GM18499 (cell line): ENCODE data around the gene ALOX12.
"Not testable (repeated sequence)": the region's sequence is repeated elsewhere in the genome, so short reads cannot be mapped to it uniquely, and the experiment has no call there.

Experiments used
- ATAC-seq: cut with Tn5 transposase; IDR thresholded peaks from one replicate; pipeline ENCODE4 v1.9.1; 2021; ENCODE audit warnings: moderate number of reproducible peaks; ENCODE audit not compliant: insufficient read depth, unreplicated experiment

Gene ALOX12

GRCh38 chr17:6995500-6996255 lies at the start of gene ALOX12:
ALOX12 (plus strand) TSS chr17:6996049; CDS start chr17:6996118, 69 bp downstream.
- no peak for ATAC-seq

- ATAC-seq: no peak
These were observed 48.1 kb upstream of the ALOX12 start for GRCh38 chr17:6947745-6948144.

GRCh38 chr17:6948562-6948961 lies 47.3 kb upstream of the ALOX12 start:
- no peak for ATAC-seq

- no peak for ATAC-seq
These were observed 46.9 kb upstream of the ALOX12 start for GRCh38 chr17:6948976-6949375.

GRCh38 chr17:6950938-6951337 lies 44.9 kb upstream of the ALOX12 start:
- not testable (repeated sequence) for ATAC-seq

GRCh38 chr17:6953689-6954088 lies 42.2 kb upstream of the ALOX12 start:
- ATAC-seq: no peak

- ATAC-seq: no peak
These were observed 36.1 kb upstream of the ALOX12 start for GRCh38 chr17:6959700-6960099.

GRCh38 chr17:6969323-6969726 lies 26.5 kb upstream of the ALOX12 start:
- ATAC-seq: no peak

GRCh38 chr17:6970992-6971391 lies 24.9 kb upstream of the ALOX12 start:
- ATAC-seq: no peak

GRCh38 chr17:6979440-6979839 lies 16.4 kb upstream of the ALOX12 start:
- ATAC-seq: not testable (repeated sequence)

GRCh38 chr17:6981426-6981825 lies 14.4 kb upstream of the ALOX12 start:
- ATAC-seq: no peak

GRCh38 chr17:6985266-6985665 lies 10.6 kb upstream of the ALOX12 start:
- no peak for ATAC-seq

- ATAC-seq: no peak
These were observed 9.2 kb upstream of the ALOX12 start for GRCh38 chr17:6986676-6987075.

- no peak for ATAC-seq
These were observed 6.1 kb upstream of the ALOX12 start for GRCh38 chr17:6989779-6990178.

- ATAC-seq: not testable (repeated sequence)
These were observed 2.2 kb upstream of the ALOX12 start for GRCh38 chr17:6993613-6994056.

GRCh38 chr17:6994118-6994598 lies 1.7 kb upstream of the ALOX12 start:
- no peak for ATAC-seq

GRCh38 chr17:6994666-6995256 lies 1.1 kb upstream of the ALOX12 start:
- ATAC-seq: no peak

- ATAC-seq: no peak
These were observed 585 bp downstream of the ALOX12 start for GRCh38 chr17:6996256-6997011.

GRCh38 chr17:6997171-6997570 lies 1.3 kb downstream of the ALOX12 start:
- no peak for ATAC-seq

GRCh38 chr17:6998855-6999508 lies 3.1 kb downstream of the ALOX12 start:
- no peak for ATAC-seq
